SHP77 treated with DMSO at 0.1 percent for 48 hours (cell line): ENCODE results near the gene SF3A1.

Source experiments
- DNase-seq: peaks from one replicate; lab custom pipeline; 2025; lab: John Stamatoyannopoulos, UW

Gene SF3A1

DNA sequence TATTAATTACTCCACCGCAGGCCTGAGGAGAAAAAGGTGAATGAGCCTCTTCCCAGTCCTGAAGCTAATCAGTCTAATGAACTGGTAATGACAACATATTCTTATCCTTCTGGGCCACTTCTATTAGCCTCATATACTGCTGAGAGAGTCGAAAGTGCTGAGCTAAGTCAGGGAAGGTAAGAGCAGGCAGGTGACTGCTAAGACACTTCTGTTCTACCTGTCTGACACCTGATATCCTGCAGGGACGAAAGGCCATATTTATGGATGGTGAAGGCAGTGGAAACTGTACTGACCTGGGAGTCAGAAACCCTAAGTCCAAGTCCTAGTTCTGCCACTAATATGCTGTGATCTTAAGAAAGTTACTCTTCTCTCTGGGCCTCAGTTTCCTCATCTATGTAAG, 33.4 kb downstream of the SF3A1 start:
- no peak for DNase-seq

DNA sequence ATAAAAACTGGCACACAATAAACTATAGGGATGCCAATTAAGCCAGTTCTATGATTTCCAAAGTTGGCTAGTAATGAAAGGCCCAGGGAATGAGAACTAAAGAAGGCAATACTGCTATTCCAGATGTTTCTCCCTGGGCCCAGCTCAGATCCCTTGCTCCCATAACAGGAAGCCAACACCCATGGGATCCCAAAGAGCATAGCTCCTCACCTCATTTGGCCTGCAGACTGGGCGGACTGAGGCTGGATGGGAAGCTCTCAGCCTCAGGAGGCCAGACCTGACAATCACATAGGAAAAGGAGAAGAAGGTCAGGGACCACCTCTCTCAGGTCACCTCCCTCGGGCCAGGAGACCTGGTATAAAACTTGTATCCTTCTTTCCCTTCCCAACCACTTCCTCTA, 35.2 kb downstream of the SF3A1 start:
- DNase-seq = no peak

DNA sequence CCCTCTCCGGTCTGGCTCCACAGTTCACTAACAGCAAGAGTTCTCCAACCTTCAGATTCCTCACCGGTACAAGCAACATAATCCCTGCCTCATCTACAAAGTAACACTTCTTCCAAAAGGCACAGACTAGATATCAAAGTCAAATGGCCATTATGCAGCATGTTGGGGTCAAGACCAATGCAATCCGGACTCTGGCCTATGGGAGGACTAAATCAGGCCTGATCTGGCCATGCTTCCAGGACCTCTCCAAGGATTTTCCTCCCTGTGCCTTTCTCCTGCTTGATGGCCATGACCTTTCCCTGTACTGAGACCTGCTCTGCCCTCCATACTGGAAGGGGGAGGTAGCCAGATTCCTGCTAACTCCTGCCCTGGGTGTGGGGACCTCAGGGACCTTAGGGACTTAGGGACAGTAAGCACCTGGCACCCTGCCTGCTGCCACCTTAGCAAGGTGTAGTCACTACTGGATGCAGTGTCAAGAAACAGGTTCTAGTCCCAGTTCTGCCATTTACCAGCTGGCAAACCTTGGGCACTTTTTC, 36.6 kb downstream of the SF3A1 start:
- no peak for DNase-seq

DNA sequence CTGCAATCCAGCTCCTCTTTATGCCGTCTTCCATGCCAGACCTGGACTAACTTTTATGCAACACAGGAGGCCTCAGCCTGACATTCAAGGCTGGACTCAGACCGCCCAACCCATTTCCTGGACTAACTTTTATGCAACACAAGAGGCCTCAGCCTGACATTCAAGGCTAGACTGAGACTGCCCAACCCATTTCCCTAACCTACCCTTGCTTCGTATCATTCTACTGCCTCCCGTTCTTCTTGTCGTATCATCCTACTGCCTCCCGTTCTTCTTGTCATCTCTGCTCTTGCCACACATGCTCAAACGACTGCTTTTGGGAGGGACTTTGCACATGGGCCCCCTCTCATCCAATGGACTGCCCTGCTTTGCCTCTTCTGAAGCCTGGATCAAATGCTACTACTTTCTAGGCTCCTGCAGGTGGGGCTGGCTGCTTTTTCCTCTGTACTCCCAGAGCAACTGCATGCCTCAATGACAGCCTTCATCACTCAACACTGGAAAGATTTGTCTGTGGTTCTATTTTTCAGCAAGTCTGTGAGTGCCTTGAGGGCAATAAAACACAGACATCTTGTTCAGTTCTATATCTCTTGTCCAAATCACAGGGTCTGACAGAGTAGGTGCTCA, 37.8 kb downstream of the SF3A1 start:
- DNase-seq = no peak

DNA sequence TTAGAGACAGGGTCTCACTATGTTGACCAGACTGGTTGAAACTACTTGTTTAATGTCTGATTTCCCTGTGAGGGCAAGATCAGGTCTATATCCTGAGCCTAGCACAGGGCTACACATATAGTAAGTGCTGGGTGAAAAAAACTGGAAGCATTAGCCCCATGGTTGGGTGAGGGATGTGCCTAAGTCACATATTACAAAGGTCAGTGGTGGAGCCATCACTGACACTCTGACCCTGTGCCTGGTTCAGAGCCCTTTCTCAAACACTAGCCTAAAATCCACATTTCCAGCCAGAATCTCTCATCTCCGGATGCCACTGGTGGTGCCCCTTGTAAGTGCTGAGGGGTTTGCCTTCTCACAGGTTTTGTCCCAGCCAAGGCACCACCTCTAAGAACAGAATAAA, 38.9 kb downstream of the SF3A1 start:
- no peak for DNase-seq

DNA sequence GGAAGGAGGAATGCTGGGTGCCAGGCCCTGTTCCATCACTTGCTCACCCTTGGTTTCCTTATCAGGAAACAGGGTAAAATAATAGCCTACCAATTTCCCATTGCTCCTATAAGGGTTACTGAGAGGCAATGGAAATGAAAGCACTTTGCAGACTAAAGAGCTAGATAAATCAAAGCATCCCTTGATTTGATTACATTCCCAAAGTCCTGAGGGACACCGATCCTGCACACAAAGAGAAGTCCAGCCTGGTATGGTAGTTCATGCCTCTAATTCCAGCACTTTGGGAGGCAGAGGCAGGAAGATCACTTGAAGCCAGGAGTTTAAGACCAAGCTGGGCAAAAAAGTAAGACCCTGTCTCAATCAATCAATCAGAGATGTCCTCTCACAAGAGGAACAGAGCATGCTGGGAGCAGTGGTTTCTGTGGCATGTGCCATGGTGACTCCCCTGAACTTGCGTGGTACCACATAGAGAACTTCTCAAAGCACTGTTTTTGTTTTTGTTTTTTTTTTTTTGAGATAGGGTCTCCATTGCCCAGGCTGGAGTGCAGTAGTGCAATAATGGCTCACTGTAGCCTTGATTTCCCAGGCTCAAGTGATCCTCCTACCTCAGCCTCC, 40.6 kb downstream of the SF3A1 start:
- DNase-seq = no peak

DNA sequence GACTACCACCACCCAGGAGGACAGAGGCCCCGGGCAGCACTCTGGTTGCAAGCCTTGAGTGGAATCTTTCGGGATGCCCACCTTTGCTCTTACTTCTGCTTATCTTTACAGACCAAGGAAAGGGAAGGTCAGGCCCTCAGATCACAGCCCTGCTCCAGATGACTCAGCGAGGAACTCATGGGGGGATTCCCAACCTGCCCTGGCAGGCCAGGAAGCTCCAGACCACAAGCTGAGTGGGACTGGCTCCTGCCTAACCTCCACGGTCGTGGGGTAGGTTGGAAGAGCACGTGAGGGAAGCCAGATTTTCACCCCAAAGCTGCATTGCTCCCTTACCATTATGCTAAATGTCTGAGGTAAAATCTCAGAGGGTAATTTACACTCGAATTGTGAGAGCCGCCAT, 41.8 kb downstream of the SF3A1 start:
- DNase-seq = no peak

DNA sequence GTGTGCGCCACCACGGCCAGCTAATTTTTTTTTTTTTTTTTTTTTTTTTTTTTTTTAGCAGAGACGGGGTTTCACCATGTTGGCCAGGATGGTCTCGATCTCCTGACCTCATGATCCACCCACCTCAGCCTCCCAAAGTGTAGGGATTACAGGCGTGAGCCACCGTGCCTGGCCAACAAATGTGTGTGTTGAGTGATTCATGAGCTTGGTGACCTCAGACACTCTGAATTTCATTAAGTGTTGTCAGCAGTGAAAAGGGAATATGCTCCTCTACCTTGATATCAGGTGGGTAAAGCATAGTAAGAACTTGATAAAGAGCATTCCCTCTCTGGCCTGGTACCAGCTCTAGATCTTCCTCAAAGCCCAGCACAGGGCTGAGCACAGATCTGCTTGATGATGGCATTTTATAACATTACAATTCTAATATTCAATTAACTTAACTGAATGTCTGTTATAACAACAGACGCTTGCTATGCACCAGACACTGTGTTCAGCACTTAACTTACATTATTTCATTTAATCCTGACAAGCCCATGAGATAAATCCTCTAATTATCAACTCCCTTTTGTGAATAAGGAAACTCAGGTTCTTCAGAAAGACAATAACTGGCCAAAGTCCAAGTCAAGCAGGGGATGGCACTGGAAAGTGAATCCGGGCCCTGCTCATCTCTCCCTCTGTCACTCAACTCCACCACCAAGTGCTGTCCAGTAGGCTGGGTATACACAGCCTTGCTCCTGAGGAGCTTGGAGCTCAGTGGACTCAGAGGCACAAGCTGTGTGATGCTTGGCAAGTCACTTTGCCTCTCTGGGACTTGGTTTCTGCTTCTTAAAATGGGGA, 42.9 kb downstream of the SF3A1 start:
- no peak for DNase-seq

DNA sequence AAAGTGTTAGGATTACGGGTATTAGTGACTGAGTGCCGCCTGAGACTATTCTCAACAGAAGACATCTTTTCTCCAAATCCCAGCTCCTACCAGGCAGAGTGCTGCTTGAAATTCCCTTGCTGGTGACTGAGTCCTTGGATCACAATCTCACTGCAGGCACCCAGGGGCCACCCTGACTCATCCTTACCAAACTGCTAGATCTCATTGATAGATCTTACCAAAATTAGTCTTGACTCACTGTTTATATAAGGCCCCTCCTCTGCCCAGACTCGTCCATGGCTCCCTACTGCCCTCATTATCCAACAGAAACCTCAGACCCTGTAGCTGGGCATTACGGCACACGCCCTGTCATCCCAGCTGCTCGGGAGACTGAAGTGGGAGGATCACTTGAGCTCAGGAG, 44.6 kb downstream of the SF3A1 start:
- DNase-seq = no peak

DNA sequence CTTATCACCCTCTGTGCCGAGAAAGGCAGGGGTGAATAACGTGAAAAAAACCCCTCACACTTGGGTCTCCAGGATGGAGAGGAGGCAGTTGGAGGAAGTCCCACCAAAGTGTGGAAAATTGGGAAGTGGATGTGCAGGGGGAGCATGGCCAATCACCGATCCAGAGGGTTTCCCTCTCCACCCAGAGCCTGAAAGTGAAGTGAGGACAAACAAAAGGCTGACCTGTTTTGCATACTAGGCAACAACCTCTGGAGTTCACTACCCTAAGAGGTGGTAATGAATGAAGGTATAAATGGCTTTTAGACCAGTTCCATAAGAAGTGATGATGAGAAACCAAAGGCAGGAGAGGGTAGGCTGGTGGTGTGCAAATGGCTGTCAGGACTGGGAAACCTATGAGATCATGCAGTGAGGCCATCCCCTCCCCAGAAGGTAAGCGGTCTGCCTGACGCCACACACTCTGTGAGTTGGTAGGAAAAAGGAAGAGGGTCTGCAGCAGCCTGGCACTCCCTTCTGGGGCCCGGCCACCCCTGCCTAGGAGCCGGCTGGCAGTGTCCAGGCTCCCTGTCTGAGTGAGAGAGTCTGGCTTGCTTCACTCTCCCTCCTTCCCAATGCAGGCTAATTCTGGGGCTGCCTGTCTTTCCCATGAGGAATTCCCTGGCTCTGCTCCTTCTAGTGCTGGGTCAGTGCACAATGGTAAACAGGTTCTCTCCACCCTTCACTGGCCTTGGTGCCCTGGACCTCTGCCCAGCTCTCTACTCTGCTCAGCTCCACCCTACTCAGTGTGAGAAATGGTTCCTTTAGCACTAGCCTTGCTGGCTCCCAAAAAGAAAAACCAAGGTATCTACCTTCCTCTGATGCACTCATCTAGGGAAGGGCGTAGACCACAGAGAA, 45.6 kb downstream of the SF3A1 start:
- no peak for DNase-seq

DNA sequence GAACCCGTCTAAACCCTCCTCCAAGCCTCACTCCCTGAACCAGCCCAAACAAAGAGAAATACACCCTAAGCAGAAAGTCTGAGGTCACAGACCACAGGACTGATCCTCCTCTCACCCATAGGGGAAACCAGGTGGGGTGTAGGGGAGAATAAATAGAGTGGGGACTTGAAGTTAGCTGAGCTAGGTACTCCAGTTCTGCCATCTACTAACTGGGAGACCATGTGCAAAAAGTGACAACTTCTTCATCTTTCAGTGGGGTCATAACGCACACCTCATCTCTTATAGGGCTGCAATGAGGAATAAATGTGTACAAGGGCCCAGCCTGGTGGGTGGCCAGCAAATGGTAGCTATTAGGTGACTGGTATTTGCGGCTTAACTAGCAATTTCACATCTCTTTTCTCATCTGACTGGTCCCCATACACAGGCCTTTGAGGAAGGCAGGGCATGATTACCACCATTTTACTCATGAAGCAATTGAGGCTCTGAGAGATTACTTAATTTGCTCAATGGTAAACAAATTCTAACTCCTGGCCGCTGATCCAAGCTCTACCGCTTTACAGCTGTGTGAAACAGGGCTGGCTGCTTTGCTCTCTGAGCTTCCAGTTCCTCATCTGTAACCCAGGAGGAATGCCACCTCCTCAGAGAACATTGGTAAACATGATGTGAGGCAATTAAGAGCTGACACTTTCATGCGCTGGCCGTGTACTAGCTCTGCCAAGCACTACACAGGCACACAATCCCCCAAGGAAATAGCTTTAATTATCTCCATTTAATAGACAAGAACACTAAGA, 46.5 kb downstream of the SF3A1 start:
- no peak for DNase-seq

DNA sequence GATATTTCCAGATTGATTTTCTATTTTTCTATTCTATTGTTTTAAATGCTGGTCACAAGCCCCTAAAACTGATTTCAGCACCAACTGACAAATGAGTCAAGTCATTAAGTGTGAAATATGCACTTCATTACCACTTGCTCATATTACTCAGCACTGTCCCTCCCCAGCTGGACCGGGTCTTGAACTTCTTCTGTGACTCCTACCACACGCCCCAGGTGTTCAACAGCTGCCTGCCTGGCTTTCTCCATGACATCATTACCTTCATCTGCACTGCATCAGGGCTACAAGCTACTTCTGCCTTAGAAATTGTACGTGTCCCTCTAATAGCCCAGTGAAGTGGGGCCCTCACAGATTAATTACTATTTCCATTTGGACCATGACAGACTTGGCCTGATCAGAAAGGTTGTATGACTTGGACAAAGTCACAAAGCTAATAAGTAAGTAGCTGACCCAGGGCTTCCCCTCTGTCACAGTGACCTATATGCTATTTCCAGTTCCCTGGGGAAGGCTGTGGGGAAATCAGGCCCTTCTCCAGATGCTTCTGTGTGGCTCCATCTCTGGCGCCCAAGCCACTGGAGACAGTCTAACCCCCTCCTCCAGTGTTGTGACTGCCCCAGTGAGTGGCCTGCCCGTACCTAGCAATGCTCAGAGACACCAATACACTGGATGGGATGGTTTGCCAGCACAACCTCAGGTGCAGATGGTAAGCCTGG, 48.0 kb downstream of the SF3A1 start:
- no peak for DNase-seq

DNA sequence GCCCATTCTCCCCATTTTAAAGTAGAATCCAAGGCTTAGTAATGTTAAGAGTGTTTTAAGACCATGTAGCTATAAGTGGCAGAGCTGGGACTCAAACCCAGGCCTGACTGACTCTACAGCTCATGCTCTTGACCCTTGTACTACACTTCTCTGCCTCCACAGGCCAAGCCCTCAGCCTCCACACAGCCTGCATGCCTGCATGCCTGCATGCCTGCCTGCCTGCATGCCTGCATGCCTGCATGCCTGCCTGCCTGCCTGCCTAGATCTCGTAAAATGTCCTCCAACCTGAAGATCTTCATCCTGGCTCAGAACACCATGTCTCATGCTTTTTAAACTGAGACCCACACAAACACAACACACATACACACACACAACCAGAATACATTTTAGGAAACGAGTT, 48.6 kb downstream of the SF3A1 start:
- no peak for DNase-seq

DNA sequence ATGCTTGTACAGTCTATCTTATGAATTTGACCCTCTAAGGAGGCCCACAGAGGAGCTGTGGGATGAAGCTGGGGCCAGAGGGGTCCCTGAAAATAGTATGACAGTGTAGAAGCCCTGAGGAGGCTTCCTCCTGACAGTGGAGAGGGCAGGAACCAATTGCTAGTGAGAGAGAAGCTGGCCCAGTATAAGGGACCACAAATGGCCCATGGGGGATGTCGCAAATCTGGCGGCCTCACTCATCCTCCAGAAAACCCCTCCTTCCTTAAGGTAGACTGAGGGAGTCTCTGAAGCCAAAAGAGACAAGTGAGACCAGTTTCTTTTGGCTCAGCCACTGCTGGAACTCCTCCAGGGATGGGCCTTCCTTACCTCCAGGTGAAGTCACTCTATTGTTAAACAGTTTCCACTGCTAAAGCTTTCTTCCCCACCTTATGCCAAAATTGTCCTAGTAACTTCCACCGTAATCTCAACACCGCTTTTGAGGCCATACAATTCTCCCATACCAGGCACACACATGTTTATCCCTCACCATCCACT, 49.6 kb downstream of the SF3A1 start:
- DNase-seq = no peak

DNA sequence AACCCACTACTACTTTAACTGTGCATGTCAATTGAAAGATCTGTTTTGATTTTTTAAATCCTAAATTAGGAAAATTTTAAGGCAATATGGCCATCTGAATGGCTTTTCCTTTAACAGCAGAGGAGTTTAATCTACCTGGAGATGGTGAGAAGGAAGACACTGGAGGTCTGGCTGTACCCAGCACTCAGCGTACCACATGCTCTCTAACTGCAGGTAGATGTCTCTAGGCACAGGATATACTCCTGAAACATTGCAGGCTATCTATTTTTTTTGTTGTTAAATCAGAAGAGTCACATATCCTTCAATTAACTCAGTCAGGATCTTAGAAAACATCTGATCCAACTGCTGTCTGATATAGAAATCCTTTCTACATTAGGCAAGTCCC, 50.1 kb downstream of the SF3A1 start:
- DNase-seq = no peak

DNA sequence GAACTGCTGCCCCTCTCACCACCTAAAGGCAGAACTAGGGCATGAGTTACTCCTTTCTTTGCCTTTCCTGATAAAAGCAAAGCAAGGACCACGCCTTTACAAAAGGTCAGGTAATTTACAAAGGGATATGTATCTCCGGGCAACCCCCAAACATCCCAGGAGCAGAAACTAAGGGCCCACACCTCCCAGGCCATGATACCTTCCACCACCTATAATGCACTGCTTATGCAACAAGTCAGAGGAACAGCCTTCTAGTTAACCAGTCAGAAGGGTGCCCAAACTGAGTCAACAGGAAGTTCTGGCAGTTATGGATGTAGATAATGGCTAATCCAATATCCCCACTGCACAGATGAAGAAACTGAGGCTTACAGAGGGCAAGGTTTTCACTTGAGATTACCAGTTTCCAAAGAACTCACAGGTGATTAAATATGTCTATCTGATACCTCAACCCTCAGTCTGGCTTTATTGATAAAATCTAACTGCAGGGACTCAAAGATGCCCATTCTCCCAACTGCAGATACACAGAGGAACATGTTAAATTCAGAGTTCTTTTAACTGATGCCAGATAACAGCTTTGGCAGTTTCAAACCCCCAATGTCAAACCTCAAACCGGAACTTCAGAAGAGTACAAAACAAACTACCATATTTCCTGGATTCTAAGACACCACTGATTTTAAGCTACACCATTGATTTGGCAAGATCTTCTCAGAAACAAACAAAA, 50.6 kb downstream of the SF3A1 start:
- DNase-seq = no peak

DNA sequence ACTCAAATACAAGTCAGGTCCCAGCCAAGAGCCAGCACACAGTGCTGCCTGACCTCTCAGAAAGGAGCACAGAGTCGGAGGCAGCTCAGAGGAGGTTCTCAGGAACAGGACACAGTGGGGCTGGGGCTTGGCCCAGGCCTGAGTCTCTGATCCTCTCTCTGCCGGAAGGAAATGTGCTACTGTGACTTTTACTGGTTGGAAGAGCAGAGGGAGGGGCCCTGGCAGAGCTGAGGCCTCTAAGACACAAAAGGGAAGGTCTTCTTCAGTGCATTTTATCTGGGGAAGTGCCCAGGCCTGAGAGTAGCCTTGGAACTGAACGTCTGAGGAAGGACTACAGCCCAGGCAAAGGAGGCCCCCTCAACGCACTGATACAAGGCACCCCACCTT, 51.2 kb downstream of the SF3A1 start:
- DNase-seq = no peak

DNA sequence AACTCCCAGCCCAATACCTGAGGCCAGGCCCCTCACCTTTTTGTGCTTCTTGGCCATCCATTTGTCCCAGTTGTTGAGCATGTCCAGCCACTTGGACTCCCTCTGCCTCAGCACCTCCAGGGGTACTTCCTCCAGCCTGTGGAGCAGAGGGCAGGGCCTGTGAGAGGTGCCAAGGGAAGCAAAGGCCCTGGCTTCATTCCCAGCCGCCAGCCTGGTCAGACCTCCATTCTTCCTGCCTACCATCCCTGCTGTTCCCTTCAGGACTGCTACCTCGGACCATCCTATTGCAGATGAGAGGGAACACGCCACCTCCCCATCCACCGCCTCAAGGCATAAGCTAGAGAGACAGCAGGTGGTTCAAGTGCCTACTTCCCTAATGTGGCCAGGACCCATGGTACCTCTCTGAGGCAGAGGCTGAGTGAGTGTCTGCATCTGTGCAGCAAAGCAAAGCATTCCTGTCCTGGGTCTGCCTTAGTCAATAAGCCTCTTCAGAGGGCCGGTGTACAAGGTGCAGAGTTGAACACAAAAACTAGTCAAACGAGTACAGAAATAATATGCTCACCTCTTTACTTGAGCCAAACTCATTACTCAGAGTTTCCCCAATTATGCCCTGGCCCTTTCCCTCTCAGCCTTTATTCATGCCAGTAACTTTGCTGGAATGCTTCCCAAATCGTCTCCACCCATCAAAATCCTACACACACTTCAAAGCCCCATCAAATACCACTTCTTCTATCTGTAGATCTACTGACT, 52.0 kb downstream of the SF3A1 start:
- DNase-seq = no peak

DNA sequence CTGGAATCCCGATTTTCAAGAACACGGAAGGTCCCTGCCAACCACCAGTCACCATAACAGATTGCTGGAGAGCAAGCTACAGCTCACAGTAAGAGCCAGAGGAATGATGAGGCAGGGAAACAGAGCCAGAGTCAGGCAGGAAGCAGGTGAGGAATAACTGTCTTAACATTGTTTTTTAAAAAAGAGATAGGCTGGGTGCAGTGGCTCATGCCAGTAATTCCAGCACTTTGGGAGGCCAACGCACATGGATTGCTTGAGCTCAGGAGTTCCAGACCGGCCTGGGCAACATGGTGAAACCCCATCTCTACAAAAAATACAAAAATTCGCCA, 53.9 kb downstream of the SF3A1 start:
- no peak for DNase-seq
